Calu3 (cell line): ENCODE results near the gene MEGF8. TPM values are rescaled to one million over a fixed set of nuclear protein-coding genes. Genes with fewer than 3 reads are reported as not detected.

ENCODE experiments used
- BruUV-seq: library from RNA; stranded (reverse); fragments of 400-500 nt; replicated peaks from 2 replicates; lab custom pipeline; 2021; lab: Mats Ljungman, UMichigan
- CTCF ChIA-PET: fragments of 300-600 bp; sonication (Branson Sonifier 250); formaldehyde crosslinking; loops from one replicate; lab custom pipeline; 2022; ENCODE audit warnings: antibody characterized with exemption; lab: Charles Lee
- DNase-seq: peaks from one replicate; pipeline ENCODE4 v3.0.0; 2022
- H3K27ac Mint-ChIP-seq: one replicate; pipeline ENCODE4 v1.8.0; 2022; ENCODE audit warnings: mixed read lengths; ENCODE audit not compliant: unreplicated experiment
- H3K27me3 Mint-ChIP-seq: one replicate; pipeline ENCODE4 v1.8.0; 2022; ENCODE audit warnings: mixed read lengths; ENCODE audit not compliant: unreplicated experiment
- H3K36me3 Mint-ChIP-seq: one replicate; pipeline ENCODE4 v1.8.0; 2022; ENCODE audit warnings: mild to moderate bottlenecking, moderate library complexity, mixed read lengths; ENCODE audit not compliant: insufficient read depth, unreplicated experiment
- H3K4me1 Mint-ChIP-seq: one replicate; pipeline ENCODE4 v1.8.0; 2022; ENCODE audit warnings: mild to moderate bottlenecking, low read depth, mixed read lengths; ENCODE audit not compliant: unreplicated experiment
- H3K4me3 Mint-ChIP-seq: one replicate; pipeline ENCODE4 v1.8.0; 2022; ENCODE audit warnings: mild to moderate bottlenecking, low read depth, moderate library complexity, mixed read lengths; ENCODE audit not compliant: unreplicated experiment
- H3K9me3 Mint-ChIP-seq: one replicate; pipeline ENCODE4 v1.8.0; 2022; ENCODE audit warnings: low read depth, mixed read lengths; ENCODE audit not compliant: unreplicated experiment
- CTCF ChIP-seq: fragments of 200-600 bp; IDR thresholded peaks from one replicate; pipeline ENCODE4 v1.8.0; 2022; ENCODE audit warnings: antibody characterized with exemption; ENCODE audit not compliant: unreplicated experiment
- intact Hi-C: fragments of 100-400 bp; cut with micrococcal nuclease; formaldehyde crosslinking; loops from one replicate; pipeline ENCODE4 v1.10.0; 2022; ENCODE audit not compliant: unreplicated experiment
- total RNA-seq: library from RNA; stranded (reverse); gene quantifications from 2 replicates; pipeline ENCODE4 v1.2.3, GENCODE V29; 2022

The MEGF8 gene
- total RNA-seq, 1 experiment from 2014 or later, result 35.0 TPM

DNA sequence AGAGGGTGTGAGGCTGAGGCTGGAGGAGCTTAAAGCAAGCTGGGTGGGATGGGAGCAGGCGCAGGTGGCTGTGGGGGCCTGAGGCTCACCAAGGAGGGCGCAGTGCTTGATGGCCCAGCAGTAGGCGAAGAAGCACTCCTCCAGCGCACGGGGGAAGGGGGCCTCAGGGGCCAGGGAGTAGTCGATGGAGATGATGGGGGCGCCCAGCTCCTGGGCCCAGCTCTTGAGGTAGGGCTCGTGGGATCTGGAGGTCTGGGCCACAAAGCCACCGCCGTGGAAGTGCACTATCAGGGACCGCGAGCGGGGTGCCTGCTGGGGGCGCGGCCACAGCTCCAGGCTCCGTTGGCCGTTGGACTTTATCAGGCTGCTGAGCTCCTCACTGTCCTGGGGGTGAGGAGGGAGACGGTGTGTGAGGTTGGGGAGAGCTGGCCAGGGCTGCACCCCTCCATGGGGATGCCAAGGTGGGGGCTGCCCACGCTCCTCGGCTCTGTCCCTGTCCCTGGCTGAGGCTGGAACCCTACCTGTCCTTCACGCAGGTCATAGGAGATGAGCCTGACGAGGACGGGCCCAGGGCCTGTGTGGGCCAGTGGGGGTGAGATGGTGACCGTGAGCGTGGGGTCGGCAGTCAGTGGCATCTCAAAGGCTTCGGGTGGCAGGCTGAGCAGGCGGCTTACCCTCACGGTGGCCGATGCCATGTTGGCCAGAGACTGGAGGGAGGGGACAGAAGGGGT is 81.8 kb downstream of the MEGF8 start:
- Mint-ChIP-seq H3K4me1 (peaks cover 39% of the 10 kb centered on the region), H3K4me3 (no peak overlapping the region), H3K9me3 (no peaks in the 10 kb centered on the region), H3K27ac (no peak overlapping the region), H3K27me3 (no peaks in the 10 kb centered on the region), H3K36me3 (peaks cover 31% of the 10 kb centered on the region)
- DNase-seq, result no peak
- BruUV-seq, result no TSS peak
- no peak for TF ChIP-seq CTCF
- CTCF ChIA-PET, result no interaction called here
- intact Hi-C loops, result no loop called here

GRCh38 chr19:42407816-42408175 is 82.4 kb downstream of the MEGF8 start:
- no peak for DNase-seq
- no peak for TF ChIP-seq CTCF
- no peaks in the 10 kb centered on the region for H3K27me3 Mint-ChIP-seq
- CTCF ChIA-PET, result interaction anchor here (2.6 kb wide), 1 partner anchor 11 kb away, joined by 13 read pairs; no protein-coding TSS in a partner anchor
- peaks cover 27% of the 10 kb centered on the region for H3K36me3 Mint-ChIP-seq
- H3K9me3 Mint-ChIP-seq, result no peaks in the 10 kb centered on the region
- no TSS peak for BruUV-seq
- H3K4me1 Mint-ChIP-seq, result peaks cover 42% of the 10 kb centered on the region
- intact Hi-C loops, result no loop called here
- H3K27ac Mint-ChIP-seq, result no peak overlapping the region
- H3K4me3 Mint-ChIP-seq, result no peak overlapping the region

DNA sequence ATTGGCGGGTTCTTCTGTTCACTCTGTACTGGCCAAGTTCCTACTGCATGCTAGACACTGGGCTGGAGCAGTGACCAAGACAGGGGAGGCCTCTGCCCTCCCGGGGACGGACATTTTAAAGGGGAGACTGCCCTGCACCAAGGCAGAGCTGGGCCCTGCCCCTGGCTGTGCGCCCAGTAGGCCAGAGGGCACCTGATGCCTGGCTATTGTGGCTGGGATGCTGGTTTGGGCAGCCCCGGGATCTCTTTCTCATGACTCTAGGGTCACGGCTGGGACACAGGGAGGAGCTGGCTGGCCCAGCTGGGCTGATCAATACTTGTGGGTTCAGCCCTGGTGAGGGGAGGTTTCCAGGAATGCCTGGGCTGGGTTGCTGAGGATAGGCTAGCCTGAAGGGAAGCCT is 84.0 kb downstream of the MEGF8 start:
- Mint-ChIP-seq H3K9me3 (no peaks in the 10 kb centered on the region), H3K36me3 (peaks cover 28% of the 10 kb centered on the region), H3K4me1 (peaks cover 42% of the 10 kb centered on the region), H3K27ac (peak overlapping the region; percentile 43), H3K4me3 (peak overlapping the region; percentile 9), H3K27me3 (no peaks in the 10 kb centered on the region)
- CTCF ChIA-PET, result interaction anchor here (0.5 to 2.6 kb wide), 10 partner anchors 10 to 1121 kb away, joined by 3 to 14 read pairs (median 5); no protein-coding TSS in a partner anchor
- no peak for TF ChIP-seq CTCF
- BruUV-seq, result no TSS peak
- peak; percentile 94 for DNase-seq
- intact Hi-C loops, result no loop called here

DNA sequence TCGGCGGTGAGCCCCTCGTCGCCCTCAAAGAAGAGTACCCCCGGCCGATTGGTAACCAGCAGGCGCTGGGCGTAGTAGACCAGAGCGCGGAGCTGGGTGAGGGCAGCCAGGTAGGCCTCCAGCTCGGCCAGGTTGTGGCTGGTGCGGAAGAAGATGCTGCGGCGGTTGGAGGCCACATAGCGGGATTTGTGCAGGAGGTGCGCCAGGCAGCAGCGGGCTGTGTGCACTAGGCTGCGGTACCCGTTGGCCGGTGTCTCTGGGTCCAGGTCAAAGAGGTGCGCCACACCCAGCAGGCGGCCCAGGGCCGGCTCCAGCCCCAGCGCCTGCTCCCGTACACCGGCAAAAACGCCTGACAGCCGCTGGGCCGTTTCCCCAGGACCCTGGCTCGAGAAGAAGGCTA is 84.9 kb downstream of the MEGF8 start:
- intact Hi-C loops, result no loop called here
- Mint-ChIP-seq H3K27me3 (no peaks in the 10 kb centered on the region), H3K36me3 (peaks cover 31% of the 10 kb centered on the region), H3K27ac (no peak overlapping the region), H3K4me3 (no peak overlapping the region), H3K9me3 (no peaks in the 10 kb centered on the region), H3K4me1 (peaks cover 42% of the 10 kb centered on the region)
- no peak for DNase-seq
- BruUV-seq, result no TSS peak
- no peak for TF ChIP-seq CTCF
- CTCF ChIA-PET, result interaction anchor here (2.6 kb wide), 1 partner anchor 14 kb away, joined by 13 read pairs; no protein-coding TSS in a partner anchor
